ENCODE data around the gene PCDH9. TPM values are rescaled to one million over a fixed set of nuclear protein-coding genes. Genes with fewer than 3 reads are reported as not detected.
A peak's percentile ranks its signal among the peaks of the same experiment; 100 is the strongest.

PCDH9 gene
- total and polyA plus RNA-seq, 5 donors from 2014 or later: 0.08 to 0.77 (median 0.09) TPM

DNA sequence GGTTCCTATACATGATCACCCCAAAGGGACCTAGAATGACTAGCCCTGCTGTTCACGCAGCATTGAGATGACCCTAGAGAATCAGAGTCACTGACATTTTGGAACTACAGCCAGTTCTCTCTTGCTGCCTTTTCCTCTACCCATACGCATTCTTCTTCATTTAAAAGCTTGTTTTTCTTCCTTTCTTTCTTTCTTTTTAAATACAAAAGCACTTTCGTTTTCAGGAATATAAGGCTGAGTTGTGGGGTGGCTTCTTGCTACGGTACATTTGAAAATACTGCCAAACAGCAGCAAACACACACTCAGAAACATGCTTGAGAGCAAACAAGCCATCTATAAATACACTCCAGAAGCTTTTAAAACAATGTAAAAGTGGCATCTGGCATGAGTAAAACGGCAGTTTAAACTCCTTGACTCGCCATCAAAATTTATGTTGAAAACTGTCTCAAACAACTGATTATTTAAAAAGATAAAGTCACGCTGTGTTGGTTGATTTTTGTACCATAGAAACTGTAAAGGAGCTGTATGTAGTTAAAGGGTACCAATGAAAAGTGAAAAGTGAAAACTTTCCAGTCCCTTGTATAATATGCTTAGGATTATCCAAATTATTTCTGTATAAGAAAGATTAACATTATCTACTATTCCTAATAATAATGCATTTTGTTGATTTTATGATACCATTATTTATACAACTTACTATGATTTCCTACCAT is 95.6 kb downstream of the PCDH9 start:
- Mint-ChIP-seq H3K27me3 (no peaks in the 10 kb centered on the region), H3K4me3 (no peak overlapping the region), H3K4me1 (peaks cover 0 to 2% (median under 1%) of the 10 kb centered on the region in 4 donors), H3K9me3 (peaks cover 0 to 7% (median 2%) of the 10 kb centered on the region in 7 donors), H3K36me3 (no peaks in the 10 kb centered on the region), H3K27ac (no peak overlapping the region)
- Histone ChIP-seq H3K36me3 (ENCODE audit: control insufficient read depth, insufficient read depth, low read length) (no peaks in the 10 kb centered on the region), H3K4me1 (ENCODE audit: control insufficient read depth, insufficient read depth, low read length, poor library complexity, severe bottlenecking) (no peaks in the 10 kb centered on the region), H3K9me3 (ENCODE audit: control insufficient read depth in 2 of 2, low read length in 2 of 2) (no peaks in the 10 kb centered on the region), H3K4me3 (ENCODE audit: low read depth, low read length) (no peak overlapping the region), H3K27ac (ENCODE audit: insufficient read depth, low read length, poor library complexity, severe bottlenecking) (no peak overlapping the region), H3K27me3 (ENCODE audit: control insufficient read depth, insufficient read depth, low read length) (no peaks in the 10 kb centered on the region)
- ATAC-seq (ENCODE audit: low read depth in 2 of 2) (no peak), DNase-seq (peak in 1 of 3 donors; percentile 0)

DNA sequence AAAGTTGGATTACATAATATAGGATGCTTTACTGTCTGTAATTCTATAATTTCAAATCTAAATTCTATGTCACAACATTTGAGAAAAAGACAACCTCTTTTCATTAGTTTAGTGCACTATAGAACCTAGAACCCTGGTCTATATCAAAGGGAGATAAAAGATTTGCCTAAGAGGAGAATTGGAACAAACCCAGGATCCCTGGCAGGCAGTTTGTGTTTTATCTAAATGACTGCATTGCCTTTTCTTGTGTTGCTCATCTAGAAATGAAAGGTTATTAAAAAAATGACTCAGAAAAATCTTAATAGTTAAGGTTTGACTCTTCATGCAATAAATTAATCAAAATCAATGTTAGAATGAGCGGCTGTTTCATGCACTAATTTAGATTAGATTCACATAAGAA is 96.7 kb downstream of the PCDH9 start:
- ATAC-seq (ENCODE audit: low read depth in 2 of 2): no peak
- Histone ChIP-seq H3K9me3 (ENCODE audit: control insufficient read depth in 2 of 2, low read length in 2 of 2) (no peaks in the 10 kb centered on the region), H3K27me3 (ENCODE audit: control insufficient read depth, insufficient read depth, low read length) (no peaks in the 10 kb centered on the region), H3K27ac (ENCODE audit: insufficient read depth, low read length, poor library complexity, severe bottlenecking) (no peak overlapping the region), H3K4me1 (ENCODE audit: control insufficient read depth, insufficient read depth, low read length, poor library complexity, severe bottlenecking) (no peaks in the 10 kb centered on the region), H3K36me3 (ENCODE audit: control insufficient read depth, insufficient read depth, low read length) (no peaks in the 10 kb centered on the region), H3K4me3 (ENCODE audit: low read depth, low read length) (no peak overlapping the region)
- H3K36me3 Mint-ChIP-seq: no peaks in the 10 kb centered on the region
- no peak for DNase-seq
- peaks cover 0 to 2% (median under 1%) of the 10 kb centered on the region in 4 donors for H3K4me1 Mint-ChIP-seq
- H3K27ac Mint-ChIP-seq: no peak overlapping the region
- no peaks in the 10 kb centered on the region for H3K27me3 Mint-ChIP-seq
- H3K4me3 Mint-ChIP-seq: no peak overlapping the region
- peaks cover 0 to 7% (median 3%) of the 10 kb centered on the region in 7 donors for H3K9me3 Mint-ChIP-seq

GRCh38 chr13:67131393-67131792 is 98.7 kb downstream of the PCDH9 start:
- Histone ChIP-seq H3K36me3 (ENCODE audit: control insufficient read depth, insufficient read depth, low read length) (no peaks in the 10 kb centered on the region), H3K4me3 (ENCODE audit: low read depth, low read length) (no peak overlapping the region)

DNA sequence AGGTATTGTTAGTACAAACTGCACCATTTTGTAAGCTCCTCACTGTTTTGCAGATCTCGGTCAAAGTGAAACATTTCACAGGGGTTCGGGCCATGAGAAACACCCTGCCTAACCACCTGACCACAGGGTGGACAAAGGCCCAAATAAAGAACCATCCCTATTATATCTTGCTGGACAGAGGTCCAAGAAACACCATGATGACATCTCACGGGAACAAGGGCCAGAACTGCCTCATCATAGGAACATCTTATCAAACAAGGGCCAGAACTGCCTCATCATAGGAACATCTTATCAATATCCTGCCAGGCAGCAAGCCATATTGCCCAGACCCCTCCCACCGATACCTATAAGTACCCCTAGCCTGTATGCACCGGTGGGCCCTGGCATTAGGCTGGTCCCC is 99.7 kb downstream of the PCDH9 start:
- no peaks in the 10 kb centered on the region for H3K36me3 Mint-ChIP-seq

More at GRCh38 chr13:67131393-67131792, 98.7 kb downstream of the PCDH9 start:
- Histone ChIP-seq H3K27ac (ENCODE audit: insufficient read depth, low read length, poor library complexity, severe bottlenecking) (no peak overlapping the region), H3K9me3 (ENCODE audit: control insufficient read depth in 2 of 2, low read length in 2 of 2) (no peaks in the 10 kb centered on the region), H3K27me3 (ENCODE audit: control insufficient read depth, insufficient read depth, low read length) (no peaks in the 10 kb centered on the region), H3K4me1 (ENCODE audit: control insufficient read depth, insufficient read depth, low read length, poor library complexity, severe bottlenecking) (no peaks in the 10 kb centered on the region)
- Mint-ChIP-seq H3K27ac (no peak overlapping the region), H3K9me3 (peaks cover 0 to 7% (median 3%) of the 10 kb centered on the region in 7 donors), H3K27me3 (no peaks in the 10 kb centered on the region), H3K4me1 (peaks cover 0 to 2% (median under 1%) of the 10 kb centered on the region in 4 donors), H3K4me3 (no peak overlapping the region), H3K36me3 (no peaks in the 10 kb centered on the region)
- DNase-seq: no peak
- no peak for ATAC-seq (ENCODE audit: low read depth in 2 of 2)

GRCh38 chr13:67128136-67128535 is 102.0 kb downstream of the PCDH9 start:
- no peak overlapping the region for H3K4me3 Mint-ChIP-seq
- no peak overlapping the region for H3K27ac ChIP-seq (ENCODE audit: insufficient read depth, low read length, poor library complexity, severe bottlenecking)
- DNase-seq (no peak), ATAC-seq (ENCODE audit: low read depth in 2 of 2) (no peak)
- H3K27ac Mint-ChIP-seq: no peak overlapping the region
- H3K27me3 ChIP-seq (ENCODE audit: control insufficient read depth, insufficient read depth, low read length): no peaks in the 10 kb centered on the region
- H3K4me3 ChIP-seq (ENCODE audit: low read depth, low read length): no peak overlapping the region
- H3K36me3 ChIP-seq (ENCODE audit: control insufficient read depth, insufficient read depth, low read length): no peaks in the 10 kb centered on the region
- no peaks in the 10 kb centered on the region for H3K4me1 ChIP-seq (ENCODE audit: control insufficient read depth, insufficient read depth, low read length, poor library complexity, severe bottlenecking)
- H3K27me3 Mint-ChIP-seq: no peaks in the 10 kb centered on the region
- H3K36me3 Mint-ChIP-seq: no peaks in the 10 kb centered on the region
- no peaks in the 10 kb centered on the region for H3K4me1 Mint-ChIP-seq
- no peaks in the 10 kb centered on the region for H3K9me3 ChIP-seq (ENCODE audit: control insufficient read depth in 2 of 2, low read length in 2 of 2)
- peaks cover 0 to 7% (median 2%) of the 10 kb centered on the region in 7 donors for H3K9me3 Mint-ChIP-seq

More for the DNA sequence above, 99.7 kb downstream of the PCDH9 start:
- Histone ChIP-seq H3K4me3 (ENCODE audit: low read depth, low read length) (no peak overlapping the region), H3K4me1 (ENCODE audit: control insufficient read depth, insufficient read depth, low read length, poor library complexity, severe bottlenecking) (no peaks in the 10 kb centered on the region), H3K36me3 (ENCODE audit: control insufficient read depth, insufficient read depth, low read length) (no peaks in the 10 kb centered on the region), H3K27ac (ENCODE audit: insufficient read depth, low read length, poor library complexity, severe bottlenecking) (no peak overlapping the region), H3K27me3 (ENCODE audit: control insufficient read depth, insufficient read depth, low read length) (no peaks in the 10 kb centered on the region), H3K9me3 (ENCODE audit: control insufficient read depth in 2 of 2, low read length in 2 of 2) (no peaks in the 10 kb centered on the region)
- Mint-ChIP-seq H3K27me3 (no peaks in the 10 kb centered on the region), H3K9me3 (peaks cover 0 to 7% (median 3%) of the 10 kb centered on the region in 7 donors), H3K4me1 (peaks cover 0 to 2% (median under 1%) of the 10 kb centered on the region in 4 donors), H3K4me3 (no peak overlapping the region), H3K27ac (no peak overlapping the region)
- ATAC-seq (ENCODE audit: low read depth in 2 of 2) (no peak), DNase-seq (no peak)

DNA sequence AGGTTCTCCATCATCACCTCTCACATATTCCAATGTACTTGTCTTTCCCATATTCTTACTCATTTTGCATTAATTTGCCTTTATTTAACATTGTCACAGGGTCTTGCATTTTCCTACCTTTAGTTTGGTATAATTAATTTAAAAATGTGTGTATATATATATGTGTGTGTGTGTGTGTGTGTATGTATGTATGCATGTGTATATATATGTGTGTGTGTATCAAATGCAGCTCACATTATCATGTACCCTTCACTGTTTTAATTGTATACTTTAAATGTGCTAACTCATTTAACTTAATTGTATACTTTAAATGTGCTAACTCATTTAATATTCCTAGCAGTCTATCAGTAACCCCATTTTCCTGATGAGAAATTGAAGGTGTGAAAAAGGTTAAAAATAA is 104.5 kb downstream of the PCDH9 start:
- Mint-ChIP-seq H3K9me3 (peaks cover 0 to 9% (median 2%) of the 10 kb centered on the region in 7 donors), H3K4me3 (no peak overlapping the region), H3K4me1 (no peaks in the 10 kb centered on the region), H3K36me3 (no peaks in the 10 kb centered on the region), H3K27me3 (no peaks in the 10 kb centered on the region), H3K27ac (no peak overlapping the region)
- Histone ChIP-seq H3K36me3 (ENCODE audit: control insufficient read depth, insufficient read depth, low read length) (no peaks in the 10 kb centered on the region), H3K9me3 (ENCODE audit: control insufficient read depth in 2 of 2, low read length in 2 of 2) (no peaks in the 10 kb centered on the region), H3K27me3 (ENCODE audit: control insufficient read depth, insufficient read depth, low read length) (no peaks in the 10 kb centered on the region), H3K27ac (ENCODE audit: insufficient read depth, low read length, poor library complexity, severe bottlenecking) (no peak overlapping the region), H3K4me1 (ENCODE audit: control insufficient read depth, insufficient read depth, low read length, poor library complexity, severe bottlenecking) (no peaks in the 10 kb centered on the region), H3K4me3 (ENCODE audit: low read depth, low read length) (no peak overlapping the region)
- no peak for DNase-seq
- no peak for ATAC-seq (ENCODE audit: low read depth in 2 of 2)

DNA sequence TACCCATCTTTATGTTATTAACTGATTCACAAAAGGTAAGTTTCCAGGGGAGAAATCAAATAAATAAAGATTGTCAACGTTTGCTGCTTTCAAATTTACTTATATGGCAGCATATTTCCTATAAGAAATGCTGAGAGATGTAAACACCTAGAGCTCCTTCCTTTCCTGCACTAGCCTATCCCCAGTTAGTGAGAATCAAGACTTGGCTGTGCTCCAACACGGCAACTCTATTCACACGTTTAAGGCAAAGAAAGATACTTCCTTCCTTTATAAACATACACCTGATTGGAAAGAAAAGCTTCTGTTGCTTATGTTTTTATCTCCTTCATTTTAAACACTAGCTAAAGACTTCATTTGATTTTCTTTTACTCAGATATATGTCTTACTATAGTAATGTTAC is 107.0 kb downstream of the PCDH9 start:
- no peaks in the 10 kb centered on the region for H3K36me3 ChIP-seq (ENCODE audit: control insufficient read depth, insufficient read depth, low read length)
- H3K4me3 Mint-ChIP-seq: no peak overlapping the region
- ATAC-seq (ENCODE audit: low read depth in 2 of 2) (no peak), DNase-seq (no peak)
- H3K36me3 Mint-ChIP-seq: no peaks in the 10 kb centered on the region
- no peaks in the 10 kb centered on the region for H3K4me1 ChIP-seq (ENCODE audit: control insufficient read depth, insufficient read depth, low read length, poor library complexity, severe bottlenecking)
- H3K27ac ChIP-seq (ENCODE audit: insufficient read depth, low read length, poor library complexity, severe bottlenecking): no peak overlapping the region
- no peaks in the 10 kb centered on the region for H3K27me3 ChIP-seq (ENCODE audit: control insufficient read depth, insufficient read depth, low read length)
- H3K9me3 ChIP-seq (ENCODE audit: control insufficient read depth in 2 of 2, low read length in 2 of 2): no peaks in the 10 kb centered on the region
- peaks cover 0 to 5% (median 1%) of the 10 kb centered on the region in 7 donors for H3K9me3 Mint-ChIP-seq
- H3K27ac Mint-ChIP-seq: no peak overlapping the region
- H3K4me3 ChIP-seq (ENCODE audit: low read depth, low read length): no peak overlapping the region
- no peaks in the 10 kb centered on the region for H3K4me1 Mint-ChIP-seq
- H3K27me3 Mint-ChIP-seq: no peaks in the 10 kb centered on the region

DNA sequence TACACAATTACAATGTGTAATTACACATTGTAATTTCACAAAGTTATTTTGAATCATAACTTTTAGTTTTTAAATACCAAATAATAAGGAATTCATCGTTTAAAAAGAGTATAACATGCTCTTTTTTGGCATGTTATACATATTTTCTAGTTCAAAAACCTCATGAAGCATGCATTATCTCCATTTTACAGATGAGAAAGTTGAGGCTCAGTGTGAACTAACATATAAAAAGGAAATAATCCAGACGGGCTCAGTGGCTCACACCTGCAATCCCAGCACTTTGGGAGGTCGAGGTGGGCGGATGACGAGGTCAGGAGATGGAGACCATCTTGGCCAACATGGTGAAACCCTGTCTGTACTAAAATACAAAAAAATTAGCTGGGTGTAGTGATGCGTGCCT is 107.9 kb downstream of the PCDH9 start:
- no peak overlapping the region for H3K27ac ChIP-seq (ENCODE audit: insufficient read depth, low read length, poor library complexity, severe bottlenecking)
- DNase-seq (no peak), ATAC-seq (ENCODE audit: low read depth in 2 of 2) (no peak)
- H3K27me3 ChIP-seq (ENCODE audit: control insufficient read depth, insufficient read depth, low read length): no peaks in the 10 kb centered on the region
- no peak overlapping the region for H3K4me3 Mint-ChIP-seq
- no peaks in the 10 kb centered on the region for H3K4me1 ChIP-seq (ENCODE audit: control insufficient read depth, insufficient read depth, low read length, poor library complexity, severe bottlenecking)
- no peak overlapping the region for H3K4me3 ChIP-seq (ENCODE audit: low read depth, low read length)
- no peaks in the 10 kb centered on the region for H3K27me3 Mint-ChIP-seq
- H3K4me1 Mint-ChIP-seq: no peaks in the 10 kb centered on the region
- no peaks in the 10 kb centered on the region for H3K36me3 Mint-ChIP-seq
- H3K27ac Mint-ChIP-seq: no peak overlapping the region
- H3K9me3 Mint-ChIP-seq: peaks cover 0 to 6% (median 2%) of the 10 kb centered on the region in 7 donors
- no peaks in the 10 kb centered on the region for H3K36me3 ChIP-seq (ENCODE audit: control insufficient read depth, insufficient read depth, low read length)
- H3K9me3 ChIP-seq (ENCODE audit: control insufficient read depth in 2 of 2, low read length in 2 of 2): no peaks in the 10 kb centered on the region

Data from CD4-positive, CD25-positive, alpha-beta regulatory T cell (primary cell).